AG10803 (cell line): Measurements from ENCODE around the gene PCBP1.
A peak's percentile ranks its signal among the peaks of the same experiment; 100 is the strongest.
"Not testable (repeated sequence)": the region's sequence is repeated elsewhere in the genome, so short reads cannot be mapped to it uniquely, and the experiment has no call there.

Experiments used
- DNase-seq: peaks from one replicate; pipeline ENCODE4 v3.0.0; 2010; ENCODE audit warnings: low read depth
- H3K4me3 ChIP-seq: 2 replicates; pipeline ENCODE4 v1.5.1; 2011; ENCODE audit warnings: mild to moderate bottlenecking, low read length, control low read depth
- TF ChIP-seq, protein P1 (sequence below): conservative IDR thresholded peaks from 2 replicates; pipeline ENCODE4 v1.5.1; 2011; ENCODE audit warnings: mild to moderate bottlenecking, low read length, control low read depth, inconsistent platforms

The PCBP1 gene

DNA sequence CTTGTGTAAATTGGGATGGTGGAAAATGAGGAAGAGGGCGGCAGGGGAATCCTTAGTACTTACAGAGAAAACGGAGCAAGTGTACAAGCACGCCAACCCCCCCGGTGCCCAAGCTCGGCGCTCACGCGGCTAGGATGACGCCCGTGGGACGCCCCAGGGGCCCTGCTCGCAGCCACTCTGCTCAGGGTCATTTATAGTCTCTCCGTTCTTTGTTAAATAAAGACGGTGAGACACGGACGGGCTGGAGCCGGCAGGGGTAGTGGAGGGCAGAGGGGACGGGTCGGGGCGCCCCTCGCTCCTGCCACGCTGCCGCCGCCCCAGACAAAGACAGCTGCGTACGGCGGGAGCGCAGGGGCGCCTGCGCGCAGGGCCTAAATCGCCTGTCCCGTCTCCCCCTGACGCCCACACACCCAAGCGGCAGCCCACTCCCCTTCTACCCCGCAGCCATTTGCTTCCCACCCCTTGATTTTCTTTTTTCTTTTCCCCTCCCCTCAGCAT is 37.8 kb downstream of the PCBP1 start:
- TF ChIP-seq, protein P1, sequence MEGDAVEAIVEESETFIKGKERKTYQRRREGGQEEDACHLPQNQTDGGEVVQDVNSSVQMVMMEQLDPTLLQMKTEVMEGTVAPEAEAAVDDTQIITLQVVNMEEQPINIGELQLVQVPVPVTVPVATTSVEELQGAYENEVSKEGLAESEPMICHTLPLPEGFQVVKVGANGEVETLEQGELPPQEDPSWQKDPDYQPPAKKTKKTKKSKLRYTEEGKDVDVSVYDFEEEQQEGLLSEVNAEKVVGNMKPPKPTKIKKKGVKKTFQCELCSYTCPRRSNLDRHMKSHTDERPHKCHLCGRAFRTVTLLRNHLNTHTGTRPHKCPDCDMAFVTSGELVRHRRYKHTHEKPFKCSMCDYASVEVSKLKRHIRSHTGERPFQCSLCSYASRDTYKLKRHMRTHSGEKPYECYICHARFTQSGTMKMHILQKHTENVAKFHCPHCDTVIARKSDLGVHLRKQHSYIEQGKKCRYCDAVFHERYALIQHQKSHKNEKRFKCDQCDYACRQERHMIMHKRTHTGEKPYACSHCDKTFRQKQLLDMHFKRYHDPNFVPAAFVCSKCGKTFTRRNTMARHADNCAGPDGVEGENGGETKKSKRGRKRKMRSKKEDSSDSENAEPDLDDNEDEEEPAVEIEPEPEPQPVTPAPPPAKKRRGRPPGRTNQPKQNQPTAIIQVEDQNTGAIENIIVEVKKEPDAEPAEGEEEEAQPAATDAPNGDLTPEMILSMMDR: no peak
- peak; percentile 42 for DNase-seq
- H3K4me3 ChIP-seq: peak overlapping the region; percentile 65

- TF ChIP-seq, protein P1: no peak
- DNase-seq: no peak
- H3K4me3 ChIP-seq: peak overlapping the region; percentile 65
Observed at GRCh38 chr2:70125498-70125898, 38.2 kb downstream of the PCBP1 start.

DNA sequence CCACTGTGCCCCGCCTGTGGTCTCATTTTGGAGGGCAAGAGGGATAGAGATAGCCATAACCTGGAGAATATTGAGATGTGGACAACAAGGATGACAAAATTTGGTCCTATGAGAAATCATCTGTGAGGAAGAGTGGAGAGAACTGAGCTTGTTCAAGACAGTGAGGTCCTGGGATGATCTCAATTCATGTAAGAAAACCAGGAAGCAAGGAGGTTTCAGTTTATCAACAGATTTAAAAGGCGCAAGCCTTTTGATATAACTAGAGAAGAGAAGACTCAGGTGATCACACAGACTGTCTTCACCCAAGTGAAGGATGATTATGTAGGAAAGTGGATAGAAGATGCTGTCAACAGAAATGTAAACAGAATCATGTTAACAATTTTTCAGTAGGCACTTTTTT is 39.1 kb downstream of the PCBP1 start:
- no peak for DNase-seq
- no peak overlapping the region for H3K4me3 ChIP-seq
- TF ChIP-seq, protein P1: no peak

DNA sequence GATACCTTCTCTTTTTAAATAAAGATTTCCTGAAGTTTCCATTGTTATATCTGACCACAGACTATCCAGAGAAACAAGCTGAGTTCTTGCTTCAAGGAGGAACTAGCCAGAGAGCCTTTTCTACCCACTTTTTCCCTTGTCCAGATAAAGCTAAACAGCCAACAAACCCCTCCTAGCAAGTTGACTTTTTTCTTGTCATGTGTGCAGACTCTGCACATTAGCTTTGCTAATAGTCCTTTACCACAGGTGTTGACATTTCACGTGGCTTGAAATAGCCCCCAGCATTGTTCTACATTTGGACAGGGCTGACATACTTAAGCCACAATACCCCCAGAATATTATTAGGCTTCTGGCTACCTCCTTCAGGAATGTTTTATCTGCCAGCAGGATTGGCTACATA is 40.7 kb downstream of the PCBP1 start:
- DNase-seq: no peak
- TF ChIP-seq, protein P1: no peak
- H3K4me3 ChIP-seq: no peak overlapping the region

GRCh38 chr2:70131344-70132143 is 44.3 kb downstream of the PCBP1 start:
- not testable (repeated sequence) for DNase-seq
- peak overlapping the region; percentile 50 for H3K4me3 ChIP-seq

DNA sequence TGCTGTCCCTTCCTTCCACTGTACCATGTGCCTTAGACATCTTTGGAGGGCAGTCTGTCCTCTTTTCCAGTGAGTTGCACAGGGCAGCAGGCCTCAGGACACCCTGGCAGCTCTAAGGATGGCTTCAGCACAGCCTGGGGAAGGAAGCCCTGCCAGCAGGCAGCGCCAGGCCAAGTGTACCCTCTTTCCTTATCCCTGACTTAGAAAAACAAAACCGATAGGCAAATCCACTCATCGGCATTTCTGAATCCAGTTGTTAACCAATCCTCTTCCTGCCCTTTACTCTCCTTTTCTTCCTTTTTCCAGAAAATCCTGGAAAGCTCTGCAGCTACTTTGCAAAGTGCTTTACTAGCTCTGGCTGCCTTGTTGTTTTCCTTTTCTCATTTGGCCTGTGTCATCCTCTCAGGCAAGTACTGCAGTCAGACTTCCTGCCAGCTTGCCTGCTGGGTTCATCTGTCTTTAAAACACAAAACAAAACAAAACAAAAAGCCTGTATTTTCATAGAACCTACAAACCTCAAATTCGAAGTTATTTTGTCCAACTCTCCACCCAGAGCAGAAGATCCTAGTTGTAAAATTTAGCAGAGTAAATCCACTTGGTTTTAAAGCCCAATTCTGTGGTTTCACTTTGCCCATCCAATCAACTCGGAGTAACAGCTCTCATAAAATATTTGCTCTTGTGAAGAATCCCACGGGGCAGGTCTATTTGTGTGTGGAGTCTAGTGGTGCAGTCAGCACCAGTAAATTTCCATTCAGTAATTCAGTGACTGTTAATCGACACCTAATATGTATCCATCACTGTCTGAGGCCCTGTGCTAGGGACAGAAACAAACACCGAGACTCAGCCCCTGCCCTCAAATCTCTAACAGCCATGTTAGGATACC is 45.2 kb downstream of the PCBP1 start:
- H3K4me3 ChIP-seq: peak overlapping the region; percentile 50
- TF ChIP-seq, protein P1: peak; percentile 24
- peak; percentile 63 for DNase-seq

- DNase-seq: no peak
- TF ChIP-seq, protein P1: no peak
- H3K4me3 ChIP-seq: peak overlapping the region; percentile 50
Observed at GRCh38 chr2:70133127-70133452, 45.8 kb downstream of the PCBP1 start.
